ENCODE measurements around the gene PHF5A.
"Not testable (repeated sequence)": the region's sequence is repeated elsewhere in the genome, so short reads cannot be mapped to it uniquely, and the experiment has no call there.

PHF5A gene

DNA sequence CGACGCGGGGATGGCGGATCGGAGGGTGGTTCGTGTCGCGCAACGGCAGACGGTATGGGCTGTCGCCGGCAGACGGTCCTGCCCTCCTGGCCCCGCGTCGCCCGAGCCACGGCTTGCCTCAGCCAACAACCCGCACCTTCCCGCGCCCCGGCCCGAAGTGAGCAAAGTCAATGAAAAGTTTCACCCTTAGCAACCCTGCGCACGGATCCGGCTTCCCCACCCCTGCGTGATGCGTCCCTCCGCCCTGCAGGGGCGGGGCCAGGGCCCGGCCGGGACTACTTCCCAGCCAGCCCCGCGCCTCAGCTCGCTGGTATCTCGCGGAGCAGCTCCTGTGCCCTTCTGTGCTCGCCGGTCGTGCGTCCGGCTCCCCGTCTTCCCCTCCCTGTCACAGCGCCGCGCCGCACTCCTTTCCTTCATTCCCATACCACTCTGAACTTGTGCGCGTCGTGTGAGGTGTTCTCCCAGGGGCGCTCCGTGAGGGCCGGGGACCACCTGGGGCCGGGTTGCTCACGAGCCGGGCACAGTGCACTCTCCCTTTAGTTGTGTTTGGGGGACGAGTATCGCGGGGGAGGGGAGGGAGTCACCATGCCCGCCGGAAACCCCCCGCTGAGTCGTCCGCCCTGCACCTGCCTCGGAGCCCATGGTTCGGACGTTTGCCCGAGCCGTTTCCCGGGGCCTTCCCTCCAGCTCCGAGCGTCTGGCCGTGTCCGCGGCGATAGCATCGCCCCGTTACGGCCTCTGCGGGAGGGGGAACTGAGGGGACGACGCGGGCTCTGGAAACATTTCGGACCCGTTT lies 21.7 kb downstream of the PHF5A start, which contains the start of gene TOB2:
Gene TOB2 (minus strand): TSS at position 163 of the 796 bp plus-strand sequence. CDS start 9,456 bp downstream, outside the sequence.
- DNase-seq (ENCODE audit: low spot score), result peak; percentile 61

DNA sequence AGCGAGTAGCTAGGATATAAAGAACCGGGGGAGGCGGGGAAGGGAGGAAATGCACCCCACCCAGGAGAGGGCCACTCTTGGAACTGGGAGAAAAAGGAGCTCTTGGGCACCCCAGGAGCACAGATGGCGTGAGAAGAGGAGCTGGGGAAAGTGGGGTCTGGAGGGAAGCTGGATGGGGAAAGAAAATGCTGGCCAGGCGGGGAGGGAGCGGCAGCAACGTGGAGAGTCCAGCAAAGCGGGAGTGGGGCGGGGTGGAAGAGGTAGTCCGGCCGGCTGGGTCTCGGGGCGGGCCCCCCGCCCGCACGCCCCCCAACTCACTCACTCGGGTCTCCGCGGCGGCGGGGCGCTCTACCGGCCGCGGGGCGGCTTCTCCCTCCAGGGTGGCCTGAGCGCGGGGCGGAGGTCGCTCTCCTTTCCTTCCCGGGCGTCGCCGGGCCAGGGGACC lies 22.4 kb downstream of the PHF5A start:
- no peak for DNase-seq (ENCODE audit: low spot score)

DNA sequence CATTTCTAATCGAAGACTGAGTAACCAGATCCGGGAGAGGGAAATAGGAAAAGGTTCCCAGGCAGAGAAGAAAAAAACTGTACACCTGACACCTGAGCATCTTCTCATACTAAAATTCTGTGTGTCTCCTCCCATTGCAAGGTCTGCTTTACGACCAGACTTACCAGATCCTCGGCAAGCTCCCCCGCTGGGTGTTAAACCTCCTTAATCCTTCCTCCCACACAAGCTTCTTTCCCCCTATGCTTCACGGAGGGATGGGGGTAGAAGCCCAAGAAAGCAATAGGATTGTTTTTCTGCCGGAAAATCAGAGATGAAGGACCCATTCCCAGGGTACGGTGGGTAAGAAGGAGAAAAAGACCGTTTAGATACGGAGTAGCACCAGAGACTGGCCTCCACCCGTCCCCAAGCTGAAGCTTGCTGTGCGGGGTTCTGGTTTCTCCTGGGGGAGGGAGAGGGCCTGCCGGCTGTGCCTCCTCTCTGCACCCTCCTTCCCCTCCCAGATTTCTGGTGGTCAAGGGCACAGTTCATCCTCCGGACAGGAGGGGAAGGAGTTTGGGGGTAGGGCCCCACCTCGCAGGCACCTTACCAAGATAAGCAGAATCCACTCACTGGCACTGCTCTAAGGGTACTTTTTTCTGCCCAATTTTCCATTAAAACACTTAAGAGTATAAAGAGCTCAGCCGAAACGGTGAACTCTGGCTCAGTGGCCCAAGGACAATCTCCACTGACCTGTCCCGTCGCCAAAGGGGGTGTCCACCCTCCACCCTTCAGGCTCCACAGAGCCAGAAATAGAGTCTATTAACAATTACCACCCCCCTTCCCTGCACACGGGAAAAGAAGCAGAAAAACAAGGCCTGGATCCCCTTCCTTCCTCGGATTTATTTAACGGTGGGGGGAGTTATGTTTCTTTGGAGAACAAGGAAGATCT lies 23.1 kb downstream of the PHF5A start:
- DNase-seq (ENCODE audit: low spot score), result no peak

DNA sequence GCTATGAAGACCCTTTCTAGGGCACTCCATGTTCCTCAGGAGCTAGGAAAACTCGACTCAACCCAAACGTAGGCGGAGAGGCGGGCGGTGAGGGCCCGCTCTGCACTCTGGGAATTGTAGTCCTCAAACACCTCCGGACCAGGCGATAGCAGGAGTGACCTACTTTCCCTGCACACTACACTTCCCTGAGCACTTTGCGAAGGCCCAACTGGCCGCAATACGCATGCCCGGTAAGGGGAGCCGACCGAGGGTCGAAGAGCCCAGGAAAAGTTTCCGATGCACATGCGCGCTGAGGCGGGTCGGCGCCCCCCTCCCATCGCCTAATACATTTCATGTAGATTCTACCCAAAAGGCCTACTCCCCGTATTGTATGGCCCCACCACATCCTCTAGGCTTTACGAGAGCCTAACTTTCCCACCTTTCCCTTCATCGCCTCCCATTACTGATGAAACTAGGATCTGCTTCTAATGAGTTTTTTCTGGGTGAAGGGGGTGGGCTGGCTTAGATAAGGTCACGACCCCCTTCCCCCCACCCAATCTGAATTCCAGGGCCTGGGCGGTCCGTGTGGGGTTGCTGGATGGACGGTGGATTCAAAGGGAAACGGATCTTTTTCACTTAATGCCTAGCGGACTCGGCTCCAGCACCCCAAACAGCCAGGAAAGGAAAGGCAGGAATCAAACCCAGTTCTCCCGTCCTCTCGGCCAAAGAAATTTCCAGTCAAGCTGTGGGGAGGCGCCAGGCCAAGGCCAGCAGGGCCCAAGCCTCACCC lies 23.9 kb downstream of the PHF5A start:
- peak; percentile 84 for DNase-seq (ENCODE audit: low spot score)

DNA sequence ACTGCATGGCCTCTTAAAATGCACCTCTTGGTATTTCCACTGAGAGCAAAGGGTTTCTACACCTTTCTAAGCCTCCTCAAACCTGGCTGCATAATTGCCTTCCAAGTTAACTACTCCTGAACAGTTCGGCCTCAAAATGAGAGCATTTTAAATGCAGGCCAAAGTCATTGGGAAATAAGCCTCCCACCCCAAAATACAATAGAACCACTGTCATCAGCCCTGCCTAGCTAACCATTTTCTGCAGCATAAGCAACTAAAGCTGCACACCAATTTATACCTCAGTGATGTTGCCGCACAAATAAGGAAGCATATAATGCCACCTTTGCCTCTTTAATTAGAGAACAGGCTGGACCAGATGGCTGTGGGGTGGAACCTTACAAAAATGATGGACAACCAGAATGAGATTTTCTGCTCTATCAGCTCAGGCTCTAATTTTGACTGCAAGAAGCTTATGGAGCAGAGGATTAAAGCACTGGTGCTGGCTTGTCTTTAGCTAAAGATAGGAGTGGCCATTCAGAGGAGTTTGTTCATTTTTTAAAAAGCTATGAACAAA lies 26.2 kb downstream of the PHF5A start:
- no peak for DNase-seq (ENCODE audit: low spot score)

DNA sequence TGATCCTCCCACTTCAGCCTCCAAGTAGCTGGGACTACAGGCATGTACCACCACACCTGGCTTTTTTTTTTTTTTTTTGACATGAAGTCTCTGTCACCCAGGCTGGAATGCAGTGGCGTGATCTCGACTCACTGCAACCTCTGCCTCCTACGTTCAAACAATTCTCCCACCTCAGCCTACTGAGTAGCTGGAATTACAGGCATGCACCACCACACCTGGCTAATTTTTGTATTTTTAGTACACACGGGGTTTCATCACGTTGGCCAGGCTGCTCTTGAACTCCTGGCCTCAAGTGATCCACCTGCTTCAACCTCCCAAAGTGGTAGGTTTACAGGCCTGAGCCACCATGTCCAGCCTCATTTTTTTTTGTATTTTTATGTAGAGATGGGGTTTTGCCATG lies 28.0 kb downstream of the PHF5A start:
- DNase-seq (ENCODE audit: low spot score), result not testable (repeated sequence)

DNA sequence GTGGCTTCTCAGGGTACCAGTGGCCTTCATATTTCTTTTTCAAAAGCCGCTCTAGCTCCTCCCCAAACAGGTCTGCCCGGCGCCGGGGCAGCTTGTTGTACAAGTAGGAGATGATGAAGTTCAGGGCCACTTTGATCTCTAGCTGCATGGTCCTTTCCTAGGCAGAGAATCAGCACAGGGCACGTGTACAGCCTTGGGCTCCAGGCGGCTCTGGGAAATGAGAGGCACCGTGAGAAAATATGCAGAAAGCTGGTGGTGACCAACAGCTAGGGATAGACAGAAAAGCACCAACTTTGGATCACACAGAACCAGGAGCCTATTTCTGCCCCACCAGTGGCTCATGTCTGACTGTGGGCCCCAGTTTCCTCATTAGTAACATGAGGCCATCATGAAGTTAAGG lies 31.3 kb downstream of the PHF5A start:
- DNase-seq (ENCODE audit: low spot score), result no peak

DNA sequence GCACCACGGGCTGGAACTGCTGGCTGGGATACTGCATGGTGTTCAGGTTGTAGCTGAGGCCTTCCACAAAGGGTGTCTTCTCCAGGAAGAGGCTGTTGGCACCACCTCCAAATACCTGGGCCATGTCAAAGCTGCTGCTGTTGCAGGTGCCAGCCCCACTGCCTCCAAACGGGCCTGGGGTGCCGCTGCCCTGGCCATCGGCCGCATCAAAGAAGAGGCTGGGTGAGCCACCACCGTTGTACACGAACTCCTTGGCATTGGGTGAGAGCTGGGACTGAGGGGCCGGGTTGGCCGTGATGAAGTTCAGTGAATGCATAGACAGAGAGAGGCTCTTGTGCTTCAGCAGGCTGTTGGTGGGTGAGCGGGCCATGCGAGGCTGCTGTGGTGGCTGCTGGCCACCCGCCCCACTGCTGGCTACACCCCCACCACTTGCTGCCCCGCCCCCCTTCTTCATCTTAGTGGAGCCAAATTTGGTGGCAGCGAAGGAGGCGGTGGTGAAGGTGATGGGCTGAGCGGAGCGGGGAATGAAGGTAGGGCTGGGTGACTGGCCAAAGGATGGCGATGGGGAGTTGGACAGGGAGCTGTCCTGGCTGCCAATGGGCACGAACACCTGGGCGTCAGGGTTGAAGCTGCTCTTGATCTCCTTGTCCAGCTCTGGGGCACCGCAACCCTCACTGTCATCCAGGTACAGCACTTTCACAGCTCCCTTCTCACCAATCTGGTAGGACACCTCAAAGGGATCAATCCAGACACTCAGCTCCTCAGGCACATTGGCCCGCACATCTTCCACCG lies 32.0 kb downstream of the PHF5A start:
- DNase-seq (ENCODE audit: low spot score), result no peak

DNA sequence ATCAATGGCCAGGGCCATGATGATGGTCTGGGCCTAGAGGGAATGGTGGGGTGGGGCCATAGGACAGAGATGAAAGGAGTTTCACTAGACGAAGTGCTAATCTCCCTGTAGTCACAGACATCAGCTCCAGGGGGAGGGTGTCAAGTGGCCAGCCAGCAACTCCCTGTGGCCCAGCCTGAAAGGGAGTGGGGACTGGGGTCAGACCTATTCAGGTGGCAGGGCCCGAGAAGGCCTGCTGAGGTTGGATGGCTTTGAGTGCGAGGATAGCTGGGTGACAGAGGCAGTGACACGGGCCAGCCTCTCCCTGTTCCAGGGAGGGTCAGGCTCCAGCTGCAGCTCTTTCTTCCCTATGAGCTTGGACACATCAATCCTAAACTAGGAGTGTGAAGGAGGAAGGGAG lies 32.9 kb downstream of the PHF5A start:
- no peak for DNase-seq (ENCODE audit: low spot score)

DNA sequence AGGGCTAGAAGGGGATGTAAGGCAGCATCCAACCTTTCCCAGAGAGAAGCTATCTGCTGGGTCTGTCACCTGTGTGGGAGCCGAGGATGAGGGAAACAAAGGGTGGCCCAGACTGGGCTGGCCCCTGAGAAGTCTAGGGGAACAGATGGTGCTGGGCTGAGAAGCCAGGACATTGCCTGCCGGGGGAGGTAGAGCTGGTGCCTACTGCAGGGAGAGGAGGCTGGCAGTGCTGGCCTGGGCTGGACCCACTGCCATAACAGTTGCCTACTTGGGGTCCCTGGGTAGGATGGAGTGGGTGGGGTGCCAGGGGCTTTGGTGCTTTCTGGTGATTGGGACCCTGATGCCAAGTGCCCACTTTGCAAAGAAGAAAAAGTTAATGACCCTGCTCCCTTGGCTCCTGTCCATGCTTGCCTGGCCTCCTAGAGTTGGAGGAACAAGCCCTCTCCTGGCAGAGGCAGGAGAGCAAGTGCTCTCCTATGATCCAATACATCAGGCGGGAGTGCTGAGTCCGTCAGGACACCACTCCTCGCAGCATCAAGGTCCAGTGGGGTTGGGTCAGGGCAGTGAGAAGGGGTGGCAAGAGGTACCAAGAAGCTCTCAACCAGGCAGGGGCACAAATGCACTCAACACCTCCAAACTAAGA lies 34.0 kb downstream of the PHF5A start:
- DNase-seq (ENCODE audit: low spot score), result not testable (repeated sequence)

DNA sequence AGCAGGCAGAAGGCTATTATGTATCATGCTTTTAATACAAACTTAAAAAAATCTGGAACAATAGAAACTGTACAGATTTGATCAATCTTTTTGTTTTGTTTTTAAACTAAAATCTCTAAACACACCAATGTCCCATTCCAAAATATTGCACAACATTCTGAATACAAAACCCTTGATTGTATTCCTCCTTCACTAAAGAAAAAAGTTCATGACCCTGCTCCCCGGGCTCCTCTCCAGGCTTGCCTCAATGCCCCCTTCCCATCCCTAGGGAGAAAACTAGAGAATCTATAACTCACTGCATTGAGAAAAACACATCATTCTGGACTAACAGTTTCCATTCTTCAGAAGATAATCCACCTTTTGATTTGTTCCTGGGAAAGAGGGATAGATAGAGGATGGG lies 35.0 kb downstream of the PHF5A start:
- not testable (repeated sequence) for DNase-seq (ENCODE audit: low spot score)

DNA sequence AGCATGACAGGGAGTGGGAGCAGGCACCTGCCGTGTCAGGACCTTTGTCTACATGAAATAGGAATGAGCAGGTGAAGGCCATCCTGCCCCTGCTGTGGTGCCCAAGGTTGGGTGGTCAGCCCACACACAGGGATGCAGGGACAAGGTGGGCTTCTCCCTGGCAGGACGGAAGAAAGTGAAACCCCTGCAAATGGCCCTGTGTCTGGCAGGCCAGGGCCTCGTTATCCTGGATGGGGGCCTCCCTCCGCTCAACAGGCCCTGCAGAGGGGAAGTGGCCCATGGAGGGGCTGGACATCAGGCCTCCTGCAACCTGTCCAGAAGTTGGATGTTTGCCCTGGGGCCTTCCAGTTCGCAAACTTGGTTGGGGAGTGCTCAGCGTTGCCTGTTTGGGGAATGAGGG lies 36.8 kb downstream of the PHF5A start:
- peak; percentile 4 for DNase-seq (ENCODE audit: low spot score)

DNA sequence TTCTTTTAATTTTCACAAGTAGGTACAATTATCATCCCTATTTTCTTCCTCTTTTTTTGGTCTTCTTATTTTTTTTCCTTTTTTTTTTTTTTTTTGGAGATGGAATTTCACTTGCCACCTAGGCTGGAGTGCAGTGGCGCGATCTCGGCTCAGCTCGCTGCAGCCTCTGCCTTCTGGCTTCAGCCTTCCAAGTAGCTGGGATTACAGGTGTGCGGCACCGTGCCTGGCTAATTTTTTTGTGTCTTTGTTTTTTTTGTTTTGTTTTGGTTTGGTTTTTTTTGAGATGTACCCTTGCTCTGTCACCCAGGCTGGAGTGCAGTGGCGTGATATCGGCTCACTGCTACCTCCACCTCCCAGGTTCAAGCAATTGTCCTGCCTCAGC lies 38.5 kb downstream of the PHF5A start:
- DNase-seq (ENCODE audit: low spot score), result no peak

DNA sequence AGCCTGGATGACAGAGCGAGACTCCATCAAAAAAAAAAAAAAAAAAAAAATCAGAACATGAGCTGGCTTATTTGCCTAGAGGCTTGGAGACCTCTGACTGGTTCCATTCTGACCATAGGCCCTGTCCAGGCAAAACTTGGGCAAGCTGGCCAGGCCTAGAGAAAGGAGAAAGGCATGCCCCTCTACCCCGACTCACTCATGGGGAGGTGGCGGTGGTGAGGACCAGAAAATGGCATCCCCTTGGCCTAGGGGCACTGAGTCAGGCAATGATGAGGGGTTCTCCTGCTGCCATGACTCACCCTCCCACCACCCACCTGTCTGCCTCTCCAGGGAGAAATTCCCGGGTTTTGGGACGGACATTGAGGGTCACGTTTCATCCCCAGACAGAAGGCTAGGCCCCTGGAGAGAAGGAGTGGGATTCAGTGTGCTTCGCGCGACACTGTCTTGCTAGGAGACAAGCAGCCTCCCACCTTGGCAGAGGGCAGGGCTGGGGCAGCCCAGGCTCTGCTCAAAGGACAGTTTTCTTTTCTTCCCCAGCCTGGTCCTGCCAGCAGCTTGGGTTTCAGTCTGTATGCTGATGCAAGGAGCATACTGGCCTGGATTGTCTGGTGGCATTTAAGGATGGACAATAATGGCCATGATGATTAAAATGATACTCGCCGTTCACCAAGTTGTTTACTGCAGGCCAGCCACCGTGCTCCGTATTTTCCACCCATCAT lies 39.1 kb downstream of the PHF5A start:
- DNase-seq (ENCODE audit: low spot score), result no peak

DNA sequence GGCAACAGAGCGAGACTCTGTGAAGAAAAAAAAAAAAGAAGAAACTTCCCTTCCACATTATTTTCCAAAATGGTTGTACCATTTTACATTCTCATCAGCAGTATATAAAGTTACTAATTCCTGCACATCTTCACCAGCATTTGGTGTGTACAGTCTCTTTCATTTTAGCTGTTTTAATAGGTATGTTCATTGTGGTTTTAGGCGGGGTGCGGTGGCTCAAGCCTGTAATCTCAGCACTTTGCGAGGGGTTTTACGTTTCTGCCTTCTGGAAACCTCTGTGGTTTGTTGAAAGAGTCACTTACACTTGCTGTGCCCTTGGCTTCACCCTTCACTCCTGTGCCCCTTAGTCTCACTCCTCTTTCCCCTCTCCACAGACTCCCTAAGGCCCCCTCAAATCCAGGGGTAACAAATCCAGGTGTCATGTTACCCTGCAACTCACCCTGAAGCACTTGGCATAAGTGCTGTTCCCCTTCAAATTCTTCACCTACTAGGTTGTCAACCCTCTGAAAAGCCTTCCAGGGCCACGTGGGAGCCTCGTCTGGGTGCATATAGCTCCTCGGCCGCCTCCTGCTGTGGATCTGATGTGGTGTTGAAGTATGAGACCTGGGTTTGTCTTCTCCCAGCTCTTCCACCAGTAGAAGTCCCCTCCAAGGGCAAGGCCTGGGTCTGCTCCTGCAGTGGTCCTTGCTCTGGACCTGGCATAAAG lies 42.7 kb downstream of the PHF5A start:
- DNase-seq (ENCODE audit: low spot score), result no peak

DNA sequence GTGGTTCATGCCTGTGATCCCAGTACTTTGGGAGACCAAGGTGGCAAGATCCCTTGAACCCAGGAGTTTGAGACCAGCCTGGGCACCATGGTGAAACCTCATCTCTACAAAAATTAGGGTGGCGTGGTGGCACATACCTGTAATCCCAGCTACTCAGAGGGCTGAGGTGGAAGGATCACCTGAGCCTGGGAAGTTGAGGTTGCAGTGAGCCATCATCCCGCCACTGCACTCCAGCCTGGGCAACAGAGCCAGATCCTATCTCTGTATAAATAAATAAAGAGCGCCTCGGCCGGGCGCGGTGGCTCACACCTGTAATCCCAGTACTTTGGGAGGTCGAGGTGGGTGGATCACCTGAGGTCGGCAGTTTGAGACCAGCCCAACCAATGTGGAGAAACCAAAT lies 49.8 kb downstream of the PHF5A start:
- no peak for DNase-seq (ENCODE audit: low spot score)

DNA sequence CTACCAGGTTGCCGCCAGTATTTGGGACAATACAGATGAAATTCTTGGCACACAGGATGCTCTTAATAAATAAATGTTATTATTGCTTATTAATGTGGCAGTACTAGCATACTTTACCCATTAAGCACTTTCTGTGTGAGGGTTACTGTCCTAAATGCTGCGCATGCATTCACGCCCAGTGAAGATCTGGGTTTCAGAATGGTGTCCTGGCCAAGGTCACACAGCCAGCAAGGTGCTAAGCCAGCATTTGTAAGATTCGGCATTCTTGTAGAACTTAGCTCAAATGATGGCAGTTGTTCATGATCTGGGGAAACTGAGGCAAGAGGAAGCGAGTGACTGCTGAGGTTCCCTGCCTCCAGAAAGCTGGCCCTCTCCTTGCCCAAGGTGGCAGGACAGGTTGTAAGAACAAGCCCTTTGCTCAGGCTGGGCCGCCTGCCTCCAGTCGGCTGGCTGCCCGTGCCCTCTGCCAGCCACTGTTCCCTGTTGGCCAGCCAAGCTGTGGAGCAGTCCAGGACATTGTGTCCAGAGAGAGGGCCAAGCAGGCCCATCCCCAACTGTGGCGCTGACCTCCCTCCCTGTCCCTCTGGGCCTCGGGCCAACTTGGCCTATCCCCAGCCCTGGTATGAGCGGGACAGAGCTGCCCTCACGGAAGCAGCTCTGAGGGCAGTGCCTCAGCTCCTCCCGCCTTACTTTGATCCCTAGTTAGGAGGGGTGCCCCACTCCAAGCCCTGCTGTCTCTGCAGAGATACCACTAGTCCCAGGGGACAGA lies 50.7 kb downstream of the PHF5A start:
- no peak for DNase-seq (ENCODE audit: low spot score)

DNA sequence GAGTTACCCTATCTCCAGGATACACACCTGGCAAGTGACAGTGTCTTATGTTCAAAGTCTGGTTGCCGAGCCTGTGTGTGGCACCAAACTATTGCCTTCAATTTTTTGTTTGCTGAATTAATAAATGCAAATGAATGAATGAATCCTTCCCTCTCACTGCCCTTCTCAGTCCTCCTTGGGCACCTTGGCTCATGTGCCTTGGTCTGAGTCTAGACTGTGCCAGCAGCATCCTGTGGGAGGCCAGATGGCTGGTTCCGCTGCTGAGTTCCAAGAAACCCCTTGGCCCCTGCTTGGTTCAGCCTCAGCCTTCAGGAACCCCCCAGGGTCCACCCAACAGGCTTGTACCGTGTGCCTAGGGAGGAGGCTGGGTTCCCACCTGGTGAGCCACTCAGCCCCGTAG lies 52.9 kb downstream of the PHF5A start:
- DNase-seq (ENCODE audit: low spot score), result no peak
